OCI-LY1 (cell line): ENCODE results near the gene FOXO3.

Experiments used
- EZH2 ChIP-seq: fragments of 200-600 bp; sonication (generic), shearing (Covaris generic); IDR thresholded peaks from 2 replicates; pipeline ENCODE4 v1.8.0; 2017; ENCODE audit warnings: borderline replicate concordance, mixed run types, mild to moderate bottlenecking, antibody characterized with exemption, low read length, moderate library complexity, mixed read lengths
- TF ChIP-seq, protein P1 (sequence below): fragments of 200-600 bp; sonication (generic), shearing (Covaris generic); IDR thresholded peaks from 2 replicates; pipeline ENCODE4 v1.5.1; 2017; ENCODE audit warnings: mild to moderate bottlenecking, antibody characterized with exemption, low read length, moderate library complexity, mixed read lengths

DNA sequence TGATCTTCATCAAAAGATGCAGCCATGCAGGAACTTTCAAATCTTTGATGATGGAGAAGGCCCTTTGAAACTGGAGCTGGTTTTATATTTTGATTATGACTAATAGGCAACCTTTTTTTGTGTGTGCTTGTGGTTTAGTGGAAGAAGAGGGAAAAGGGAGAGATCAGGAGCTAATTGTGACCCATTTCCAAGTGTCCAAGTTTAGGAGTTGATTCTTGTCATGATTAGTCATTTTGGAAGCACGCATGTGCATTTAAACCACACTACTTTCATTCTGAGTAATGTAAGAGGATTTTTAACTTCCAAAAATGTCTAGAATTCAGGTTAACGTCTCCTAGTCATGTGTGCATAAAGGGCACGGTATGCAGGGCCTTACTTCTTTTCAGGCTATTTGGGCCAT is 3.5 kb downstream of the FOXO3 start:
- TF ChIP-seq, protein P1, sequence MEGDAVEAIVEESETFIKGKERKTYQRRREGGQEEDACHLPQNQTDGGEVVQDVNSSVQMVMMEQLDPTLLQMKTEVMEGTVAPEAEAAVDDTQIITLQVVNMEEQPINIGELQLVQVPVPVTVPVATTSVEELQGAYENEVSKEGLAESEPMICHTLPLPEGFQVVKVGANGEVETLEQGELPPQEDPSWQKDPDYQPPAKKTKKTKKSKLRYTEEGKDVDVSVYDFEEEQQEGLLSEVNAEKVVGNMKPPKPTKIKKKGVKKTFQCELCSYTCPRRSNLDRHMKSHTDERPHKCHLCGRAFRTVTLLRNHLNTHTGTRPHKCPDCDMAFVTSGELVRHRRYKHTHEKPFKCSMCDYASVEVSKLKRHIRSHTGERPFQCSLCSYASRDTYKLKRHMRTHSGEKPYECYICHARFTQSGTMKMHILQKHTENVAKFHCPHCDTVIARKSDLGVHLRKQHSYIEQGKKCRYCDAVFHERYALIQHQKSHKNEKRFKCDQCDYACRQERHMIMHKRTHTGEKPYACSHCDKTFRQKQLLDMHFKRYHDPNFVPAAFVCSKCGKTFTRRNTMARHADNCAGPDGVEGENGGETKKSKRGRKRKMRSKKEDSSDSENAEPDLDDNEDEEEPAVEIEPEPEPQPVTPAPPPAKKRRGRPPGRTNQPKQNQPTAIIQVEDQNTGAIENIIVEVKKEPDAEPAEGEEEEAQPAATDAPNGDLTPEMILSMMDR, result no peak
- no peak for TF ChIP-seq EZH2
